K562 (cell line): ENCODE measurements around the gene BCORL1. TPM values are rescaled to one million over a fixed set of nuclear protein-coding genes. Genes with fewer than 3 reads are reported as not detected.

ENCODE experiments used
- ATAC-seq: fragments of 200-7000 bp; cut with Tn5 transposase; 3 replicates; pipeline ENCODE4 v1.9.1; 2020; ENCODE audit warnings: moderate library complexity
- BruUV-seq: library from RNA; stranded (reverse); fragments of 400-500 nt; replicated peaks from 2 replicates; lab custom pipeline; 2021; lab: Mats Ljungman, UMichigan
- CTCF ChIA-PET: fragments of 300-600 bp; formaldehyde crosslinking; extraction: SDS; loops from one replicate; lab custom pipeline; 2021; ENCODE audit warnings: low intra/inter-chr PET ratio; lab: Yijun Ruan, JAX
- POLR2A ChIA-PET: fragments of 300-600, 350-650 bp; sonication (Branson Sonifier 250); formaldehyde crosslinking; extraction: SDS; loops from one replicate; lab custom pipeline; 2021; ENCODE audit warnings: antibody characterized with exemption, inconsistent platforms; lab: Yijun Ruan, JAX
- DNase-seq, 4 experiments: peaks; one replicate each; pipeline versions ENCODE4 v3.0.0 to v3.0.0-alpha.2; 2011 to 2018; ENCODE audit warnings: low spot score in 3 of 4, mixed read lengths in 3 of 4; ENCODE audit errors: extremely low read depth in 1 of 4
- FAIRE-seq: peaks from 2 replicates; lab custom pipeline; 2011; peaks lifted over from hg19 to GRCh38; lab: Jason Lieb, UNC
- H2AFZ ChIP-seq: 2 replicates; pipeline ENCODE4 v1.6.0; 2011; ENCODE audit warnings: low read depth, low read length, control low read depth, inconsistent platforms
- H3K27ac ChIP-seq: fragments of 200-600 bp; 3 replicates; pipeline ENCODE4 v1.8.0; 2011; ENCODE audit warnings: low read depth, mild to moderate bottlenecking, control low read depth, inconsistent platforms, low read length, moderate library complexity, mixed read lengths; ENCODE audit errors: extremely low read depth
- H3K27me3 ChIP-seq, 2 experiments: fragments of 300-600 bp in 1 of 2; 2 replicates in 1 of 2; 3 replicates in 1 of 2; pipeline versions ENCODE4 v1.6.0 to v1.8.0; 2011; ENCODE audit warnings: inconsistent platforms in 2 of 2, low read length in 2 of 2, mild to moderate bottlenecking in 1 of 2, mixed read lengths in 1 of 2, moderate library complexity in 1 of 2; ENCODE audit not compliant: control insufficient read depth in 2 of 2, insufficient read depth in 2 of 2
- H3K36me3 ChIP-seq: fragments of 300-600 bp; 3 replicates; pipeline ENCODE4 v1.8.0; 2011; ENCODE audit warnings: mild to moderate bottlenecking, low read length, inconsistent platforms; ENCODE audit not compliant: control insufficient read depth, insufficient read depth
- H3K4me1 ChIP-seq, 2 experiments: fragments of 200-600 bp in 1 of 2; replicated peaks in 1 of 2; 2 replicates in 1 of 2; 3 replicates in 1 of 2; pipeline versions ENCODE4 v1.5.1 to v1.8.0; 2011; ENCODE audit warnings: inconsistent platforms in 2 of 2, low read length in 2 of 2, mild to moderate bottlenecking in 1 of 2, mixed read lengths in 1 of 2, moderate library complexity in 1 of 2; ENCODE audit not compliant: control insufficient read depth in 2 of 2, insufficient read depth in 2 of 2
- H3K4me2 ChIP-seq: 2 replicates; pipeline ENCODE4 v1.6.1; 2011; ENCODE audit warnings: low read length, control low read depth, inconsistent platforms, mixed read lengths; ENCODE audit not compliant: insufficient read depth
- H3K4me3 ChIP-seq: fragments of 200-600 bp; sonication (generic), shearing (Covaris generic); 2 replicates; pipeline ENCODE4 v1.5.1; 2016; ENCODE audit warnings: control low read depth, inconsistent platforms
- H3K79me2 ChIP-seq: fragments of 200-600 bp; 3 replicates; pipeline ENCODE4 v1.8.0; 2011; ENCODE audit warnings: low read length, inconsistent platforms; ENCODE audit not compliant: control insufficient read depth, insufficient read depth
- H3K9ac ChIP-seq, 2 experiments: 2 replicates each; pipeline versions ENCODE4 v1.6.0 to v1.6.1; 2011; ENCODE audit warnings: low read depth in 2 of 2, low read length in 2 of 2, control low read depth in 1 of 2, inconsistent platforms in 1 of 2, mild to moderate bottlenecking in 1 of 2, mixed read lengths in 1 of 2; ENCODE audit not compliant: insufficient read depth in 1 of 2
- H3K9me1 ChIP-seq: one replicate; pipeline ENCODE4 v1.6.0; 2011; ENCODE audit warnings: inconsistent platforms, mild to moderate bottlenecking, low read length, moderate library complexity; ENCODE audit not compliant: control insufficient read depth, insufficient read depth
- H3K9me3 ChIP-seq: replicated peaks from 2 replicates; pipeline ENCODE4 v1.5.1; 2011; ENCODE audit warnings: low read depth, low read length, inconsistent platforms; ENCODE audit not compliant: control insufficient read depth, insufficient read depth
- H4K20me1 ChIP-seq: replicated peaks from 2 replicates; pipeline ENCODE4 v1.6.1; 2011; ENCODE audit warnings: low read length, inconsistent platforms, mixed read lengths; ENCODE audit not compliant: control insufficient read depth, insufficient read depth
- ARID1B ChIP-seq: fragments of 450-650 bp; IDR thresholded peaks from 2 replicates; pipeline ENCODE4 v1.6.1; 2016; ENCODE audit warnings: antibody characterized with exemption, mild to moderate bottlenecking, inconsistent platforms
- CTBP1 ChIP-seq: fragments of 450-650 bp; IDR thresholded peaks from 2 replicates; pipeline ENCODE4 v1.6.1; 2016; ENCODE audit warnings: borderline replicate concordance
- DIDO1 ChIP-seq: fragments of 450-650 bp; IDR thresholded peaks from 2 replicates; pipeline ENCODE4 v1.6.1; 2016; ENCODE audit warnings: low read depth, missing biosample characterization, missing genetic modification characterization
- FOXA3 ChIP-seq, 2 experiments: fragments of 450-650 bp in 1 of 2; sonication (generic) in 1 of 2; formaldehyde crosslinking; IDR thresholded peaks in 1 of 2; conservative IDR thresholded peaks in 1 of 2; 2 replicates each; pipeline versions ENCODE4 v1.4.0 to v1.8.0; 2020 to 2022; ENCODE audit warnings: mild to moderate bottlenecking in 2 of 2, missing genetic modification reagents in 1 of 2
- FOXK2 ChIP-seq, 2 experiments: fragments of 450-650 bp; IDR thresholded peaks in 1 of 2; conservative IDR thresholded peaks in 1 of 2; 2 replicates each; pipeline ENCODE4 v1.6.1; 2016; ENCODE audit warnings: low read depth in 2 of 2, mild to moderate bottlenecking in 1 of 2
- GATA2 ChIP-seq: sonication (generic); formaldehyde crosslinking; IDR thresholded peaks from 2 replicates; pipeline ENCODE4 v1.4.0; 2020; ENCODE audit warnings: mild to moderate bottlenecking, missing genetic modification reagents
- GATAD2A ChIP-seq: fragments of 450-650 bp; IDR thresholded peaks from 2 replicates; pipeline ENCODE4 v1.6.1; 2017
- HMGN3 ChIP-seq: IDR thresholded peaks from 2 replicates; pipeline ENCODE4 v1.6.1; 2011; ENCODE audit warnings: borderline replicate concordance, low read depth, mild to moderate bottlenecking, mixed read lengths, low read length; ENCODE audit not compliant: insufficient read length; ENCODE audit errors: extremely low read depth
- KLF16 ChIP-seq: IDR thresholded peaks from 2 replicates; pipeline ENCODE4 v1.6.1; 2016; ENCODE audit warnings: antibody characterized with exemption
- MAZ ChIP-seq, 2 experiments: fragments of 450-650 bp in 1 of 2; sonication (generic) in 1 of 2; formaldehyde crosslinking; IDR thresholded peaks in 1 of 2; conservative IDR thresholded peaks in 1 of 2; 2 replicates each; pipeline versions ENCODE4 v1.4.0 to v1.5.0; 2020; ENCODE audit warnings: mild to moderate bottlenecking in 1 of 2, missing genetic modification reagents in 1 of 2
- MTA3 ChIP-seq: fragments of 450-650 bp; formaldehyde crosslinking; IDR thresholded peaks from 2 replicates; pipeline ENCODE4 v1.6.1; 2017; ENCODE audit warnings: mild to moderate bottlenecking, borderline replicate concordance
- MYNN ChIP-seq, 2 experiments: sonication (generic); formaldehyde crosslinking in 1 of 2; IDR thresholded peaks; 2 replicates each; pipeline versions ENCODE4 v1.5.0 to v1.6.1; 2016 to 2020; ENCODE audit warnings: antibody characterized with exemption in 1 of 2, missing genetic modification reagents in 1 of 2
- PHB2 ChIP-seq: fragments of 450-650 bp; IDR thresholded peaks from 2 replicates; pipeline ENCODE4 v1.6.1; 2017; ENCODE audit warnings: low read depth
- POLR2G ChIP-seq: fragments of 200-400 bp; formaldehyde crosslinking; IDR thresholded peaks from 2 replicates; pipeline ENCODE4 v1.6.1; 2017; ENCODE audit warnings: low read depth, mild to moderate bottlenecking, antibody characterized with exemption, low read length, moderate library complexity
- RBFOX2 ChIP-seq: fragments of 200-400 bp; formaldehyde crosslinking; IDR thresholded peaks from 2 replicates; pipeline ENCODE4 v1.6.1; 2017; ENCODE audit warnings: low read depth, mild to moderate bottlenecking, low read length, moderate library complexity
- SAFB ChIP-seq: fragments of 200-400 bp; formaldehyde crosslinking; IDR thresholded peaks from 2 replicates; pipeline ENCODE4 v1.6.1; 2017; ENCODE audit warnings: low read depth, low read length, borderline replicate concordance
- SMAD4 ChIP-seq: fragments of 250-450 bp; sonication (Bioruptor Pico); conservative IDR thresholded peaks from 2 replicates; pipeline ENCODE4 v1.8.0; 2021; ENCODE audit warnings: inconsistent platforms, mild to moderate bottlenecking, moderate library complexity
- SP2 ChIP-seq: IDR thresholded peaks from 2 replicates; pipeline ENCODE4 v1.6.1; 2011; ENCODE audit warnings: mild to moderate bottlenecking, low read depth, low read length, moderate library complexity; ENCODE audit not compliant: poor library complexity, severe bottlenecking; ENCODE audit errors: extremely low read depth
- TCF3 ChIP-seq: sonication (generic); formaldehyde crosslinking; IDR thresholded peaks from 2 replicates; pipeline ENCODE4 v1.4.0; 2020; ENCODE audit warnings: mild to moderate bottlenecking, missing genetic modification reagents
- ZBTB1 ChIP-seq: sonication (generic); formaldehyde crosslinking; IDR thresholded peaks from 2 replicates; pipeline ENCODE4 v1.8.1; 2023; ENCODE audit warnings: missing genetic modification reagents, low read depth, mild to moderate bottlenecking, borderline replicate concordance
- ZEB2 ChIP-seq: fragments of 450-650 bp; IDR thresholded peaks from 2 replicates; pipeline ENCODE4 v1.6.1; 2016
- WGBS: fragments of 100-300 bp; shearing (Covaris generic); methylation state at CpG from one replicate; pipeline ENCODE4 v1.1.6; 2016; ENCODE audit warnings: low coverage, mixed read lengths; ENCODE audit not compliant: insufficient coverage; ENCODE audit errors: missing lambda C conversion rate; 5-methylcytosine and 5-hydroxymethylcytosine counted together
- in situ Hi-C: fragments of 300-500 bp; cut with MboI; formaldehyde crosslinking; loops from 4 replicates; pipeline ENCODE4 v1.15.0; 2018; ENCODE audit warnings: inconsistent platforms, mixed read lengths
- intact Hi-C: fragments of 100-400 bp; cut with micrococcal nuclease; formaldehyde crosslinking; loops from 2 replicates; pipeline ENCODE4 v1.14.2; 2022
- polyA plus RNA-seq, 8 experiments: library from polyadenylated mRNA; depleted of rRNA in 4 of 8; stranded (reverse) in 5 of 8; unstranded in 3 of 8; fragments of >200 nt; fragmentation: Nextera tagmentation in 2 of 8; fragmentation: Illumina TruSeq in 1 of 8; extraction: Ambion mirVana in 2 of 8; extraction: Trizol in 1 of 8; gene quantifications; 2 replicates each; pipeline versions ENCODE4 v1.2.1 to v1.2.3, GENCODE V29; 2011 to 2014; ENCODE audit warnings: inconsistent platforms in 1 of 8, missing spikeins in 1 of 8
- total RNA-seq, 7 experiments: library from RNA; depleted of rRNA in 6 of 7; stranded (reverse); fragments of >200 nt in 6 of 7; fragmentation: Illumina TruSeq in 2 of 7; extraction: Trizol in 2 of 7; gene quantifications; 2 replicates each; pipeline versions ENCODE4 v1.2.1 to v1.2.3, GENCODE V29; 2011 to 2021; ENCODE audit warnings: low replicate concordance in 1 of 7
- TF ChIP-seq, protein P1 (sequence below): sonication (generic); formaldehyde crosslinking; IDR thresholded peaks from 2 replicates; pipeline ENCODE4 v1.9.0; 2022; ENCODE audit warnings: mild to moderate bottlenecking, missing genetic modification reagents

Gene BCORL1
- total and polyA plus RNA-seq, 9 of the 15 experiments (the other 6 are each of a cell fraction or from before 2014, with no cell fraction given) = 0.48 to 29.6 (median 2.1) TPM

DNA sequence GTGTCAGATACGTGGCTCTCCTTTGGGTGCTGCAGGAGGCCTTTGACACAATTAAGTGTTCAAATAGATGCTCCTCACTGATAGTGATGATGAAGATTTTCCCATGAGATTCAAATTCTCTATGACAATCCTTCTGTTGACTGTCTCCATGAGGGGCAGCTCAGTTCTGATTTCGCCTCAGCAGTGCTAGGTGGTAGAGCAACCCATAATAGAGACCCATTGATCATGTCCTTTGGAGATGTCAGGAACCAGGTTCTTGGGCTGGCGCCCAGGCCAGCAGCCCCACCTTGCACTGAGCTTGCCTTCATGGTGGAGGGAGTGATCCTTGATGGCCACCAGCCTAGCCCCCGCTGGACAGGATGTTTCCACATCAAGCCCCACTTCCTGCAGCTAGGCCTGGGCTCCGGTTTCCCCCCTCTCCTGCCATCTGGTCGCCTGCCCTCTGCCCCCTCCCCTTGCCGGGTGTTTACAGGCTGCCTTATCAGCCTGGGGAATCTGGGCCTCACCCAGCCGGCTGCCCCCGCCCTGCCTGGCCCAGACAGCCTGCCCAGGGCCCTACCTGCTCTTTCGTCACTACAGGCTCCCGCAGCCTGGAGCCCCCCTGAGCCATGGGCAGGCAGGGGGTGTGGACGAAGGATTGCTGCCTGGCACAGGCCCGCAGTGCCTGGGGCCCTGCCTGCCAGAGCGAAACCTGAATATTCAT lies 115.2 kb downstream of the BCORL1 start:
- peaks cover 21% of the 10 kb centered on the region; the same call in 2 of the 3 replicates for H3K36me3 ChIP-seq
- ChIA-PET POLR2A (interaction anchor here (0.7 to 3.4 kb wide), 5 partner anchors 9 to 242 kb away, joined by 3 to 11 read pairs (median 3); partner anchors contain the start of genes ELF4 and SLC25A14), CTCF (no interaction called here)
- peak overlapping the region; percentile 29; the same call in 1 of the 3 replicates for H3K27ac ChIP-seq
- H3K79me2 ChIP-seq = peaks cover 88% of the 10 kb centered on the region
- H3K9me1 ChIP-seq = peaks cover 2% of the 10 kb centered on the region
- 52% methylated on average over 9 of the region's 14 CpGs for WGBS
- peak; percentile 63 for ATAC-seq
- no peak overlapping the region for H3K4me3 ChIP-seq
- in situ Hi-C loops = no loop called here
- no peak overlapping the region for H2AFZ ChIP-seq
- peaks cover 42 to 47% of the 10 kb centered on the region in 2 experiments for H3K4me1 ChIP-seq
- no TSS peak for BruUV-seq
- intact Hi-C loops = no loop called here
- no peaks in the 10 kb centered on the region for H3K9me3 ChIP-seq
- peaks cover 8% of the 10 kb centered on the region; the same call in 1 of the 2 replicates for H4K20me1 ChIP-seq
- H3K27me3 ChIP-seq = no peaks in the 10 kb centered on the region
- no peak for FAIRE-seq
- H3K4me2 ChIP-seq = peak overlapping the region; percentile 32; the same call in 1 of the 2 replicates
- peak overlapping the region in 1 of 2 experiments; percentile 80; a peak in 2 of 4 replicates for H3K9ac ChIP-seq
- DNase-seq = peak in 3 of 4 experiments; percentile 32 to 60 (median 56)
- TF ChIP-seq KLF16 = 0 out of 2 replicates have a peak, but pooled peaks have one; percentile 16
- TF ChIP-seq, protein P1, sequence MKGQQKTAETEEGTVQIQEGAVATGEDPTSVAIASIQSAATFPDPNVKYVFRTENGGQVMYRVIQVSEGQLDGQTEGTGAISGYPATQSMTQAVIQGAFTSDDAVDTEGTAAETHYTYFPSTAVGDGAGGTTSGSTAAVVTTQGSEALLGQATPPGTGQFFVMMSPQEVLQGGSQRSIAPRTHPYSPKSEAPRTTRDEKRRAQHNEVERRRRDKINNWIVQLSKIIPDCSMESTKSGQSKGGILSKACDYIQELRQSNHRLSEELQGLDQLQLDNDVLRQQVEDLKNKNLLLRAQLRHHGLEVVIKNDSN (CRISPR knock-in tag) = no peak
- TF ChIP-seq CTBP1 = peak; percentile 53; the same call in 1 of the 2 replicates
- no peak for TF ChIP-seq SAFB
- TF ChIP-seq HMGN3 = peak; percentile 22
- TF ChIP-seq ZEB2 = no peak
- peak; percentile 44; the same call in 1 of the 2 replicates for TF ChIP-seq RBFOX2
- peak; percentile 43; the same call in 1 of the 2 replicates for TF ChIP-seq ARID1B
- 0 out of 2 replicates have a peak, but pooled peaks have one; percentile 58 for TF ChIP-seq MTA3
- TF ChIP-seq TCF3 (CRISPR knock-in tag) = peak; percentile 31
- peak; percentile 76 for TF ChIP-seq MYNN (IDR thresholded peaks at IDR 0.05)
- no peak for TF ChIP-seq MYNN (CRISPR knock-in tag; IDR thresholded peaks at IDR 0.05)
- TF ChIP-seq SP2 = no peak
- TF ChIP-seq DIDO1 (tag) = no peak
- 0 out of 4 replicates have a peak, but pooled peaks of 1 of the 2 experiments have one; percentile 13 for TF ChIP-seq FOXA3 (CRISPR knock-in tag; conservative IDR thresholded peaks at IDR 0.05 in 1 of 2, IDR thresholded peaks at IDR 0.05 in 1 of 2)
- TF ChIP-seq ZBTB1 = no peak
- TF ChIP-seq PHB2 = no peak
- peak in 1 of 2 experiments; percentile 70; a peak in 2 of 4 replicates for TF ChIP-seq MAZ (CRISPR knock-in tag; conservative IDR thresholded peaks at IDR 0.05 in 1 of 2, IDR thresholded peaks at IDR 0.05 in 1 of 2)
- peak; percentile 46; the same call in 1 of the 2 replicates for TF ChIP-seq POLR2G
- TF ChIP-seq GATA2 (CRISPR knock-in tag) = peak; percentile 69
- TF ChIP-seq SMAD4 (CRISPR knock-in tag) = peak; percentile 62
- TF ChIP-seq FOXK2 (conservative IDR thresholded peaks at IDR 0.05 in 1 of 2, IDR thresholded peaks at IDR 0.05 in 1 of 2; ENCODE audit: low read depth in 2 of 2) = peak; percentile 36 to 67; a peak in 2 of 4 replicates
- 0 out of 2 replicates have a peak, but pooled peaks have one; percentile 30 for TF ChIP-seq GATAD2A
